ENCODE data around the gene SCYL1. TPM values are rescaled to one million over a fixed set of nuclear protein-coding genes. Genes with fewer than 3 reads are reported as not detected.
A peak's percentile ranks its signal among the peaks of the same experiment; 100 is the strongest.

The SCYL1 gene
- total RNA-seq (2022) = 47.8 and 53.6 TPM in 2 replicates
- percentile 53 among the genes with signal in this experiment for Bru-seq, nascent RNA
- percentile 76 among the genes with signal in this experiment for BruChase-seq, experiment 1, labeled RNA remaining after a 6-hour chase
- percentile 68 among the genes with signal in this experiment for BruChase-seq, experiment 2, labeled RNA remaining after a 2-hour chase
- long read RNA-seq, transcript SCYL1-201 (18 exons, 2,642 nt) = major isoform, 28 of 96 reads
- long read RNA-seq, transcript SCYL1-203 (18 exons, 2,583 nt) = minor isoform, 15 of 96 reads
- long read RNA-seq, partial matches to known transcripts = 29 of 96 reads
- long read RNA-seq, other reads (novel, unspliced or antisense) = 19 of 96 reads

DNA sequence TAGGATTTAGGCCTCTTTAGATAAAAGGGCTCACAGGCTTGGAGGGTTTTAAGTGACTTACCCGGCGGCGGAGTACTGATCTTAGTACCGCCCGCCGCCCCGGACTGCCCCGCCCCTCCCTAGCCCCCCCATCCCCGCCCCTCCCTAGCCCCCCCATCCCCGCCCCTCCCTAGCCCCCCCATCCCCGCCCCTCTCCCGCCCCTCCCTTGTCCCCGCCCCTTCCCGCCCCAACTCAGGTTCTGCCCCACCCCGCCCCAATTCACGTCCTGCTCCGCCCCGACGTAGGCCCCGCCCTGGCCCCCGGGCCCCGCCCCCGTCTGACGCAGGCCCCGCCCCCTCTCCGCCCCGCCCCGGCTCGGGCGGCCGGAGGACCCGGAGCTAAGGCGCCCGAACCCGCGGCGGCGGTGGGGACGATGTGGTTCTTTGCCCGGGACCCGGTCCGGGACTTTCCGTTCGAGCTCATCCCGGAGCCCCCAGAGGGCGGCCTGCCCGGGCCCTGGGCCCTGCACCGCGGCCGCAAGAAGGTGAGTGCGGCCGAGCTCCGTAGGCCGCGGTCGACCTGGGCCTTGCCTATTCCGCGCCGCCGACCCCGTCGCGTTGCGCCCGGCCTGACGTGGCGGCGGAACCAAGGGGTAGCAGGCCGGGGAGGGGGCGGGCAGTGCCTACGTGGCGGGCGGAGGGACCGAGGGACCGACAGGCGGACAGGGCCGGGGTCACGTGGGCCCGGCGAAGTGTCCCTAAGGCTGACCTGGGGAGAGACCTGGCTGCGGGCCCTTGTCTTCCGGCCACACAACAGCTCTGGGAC is at the start of gene SCYL1:
TSS of gene SCYL1 (plus strand) at position 343 of the 805 bp plus-strand sequence. CDS start at position 414, 71 bp downstream.
- H3K4me3 Mint-ChIP-seq (ENCODE audit: low read depth, unreplicated experiment) = peak within 1 kb of the TSS; percentile 69
- H3K27ac Mint-ChIP-seq (ENCODE audit: unreplicated experiment) = peak within 1 kb of the TSS; percentile 21
- peaks cover 23% of the 10 kb centered on the region for H3K36me3 Mint-ChIP-seq (ENCODE audit: insufficient read depth, unreplicated experiment)
- peaks cover 3% of the 10 kb centered on the region for H3K9me3 Mint-ChIP-seq (ENCODE audit: low read depth, unreplicated experiment)
- no peaks in the 10 kb centered on the region for H3K27me3 Mint-ChIP-seq (ENCODE audit: unreplicated experiment)
- intact Hi-C loops (cut with micrococcal nuclease; ENCODE audit: unreplicated experiment) = no loop called here
- peaks cover 32% of the 10 kb centered on the region for H3K4me1 Mint-ChIP-seq (ENCODE audit: low read depth, unreplicated experiment)
- TF ChIP-seq, protein P1, sequence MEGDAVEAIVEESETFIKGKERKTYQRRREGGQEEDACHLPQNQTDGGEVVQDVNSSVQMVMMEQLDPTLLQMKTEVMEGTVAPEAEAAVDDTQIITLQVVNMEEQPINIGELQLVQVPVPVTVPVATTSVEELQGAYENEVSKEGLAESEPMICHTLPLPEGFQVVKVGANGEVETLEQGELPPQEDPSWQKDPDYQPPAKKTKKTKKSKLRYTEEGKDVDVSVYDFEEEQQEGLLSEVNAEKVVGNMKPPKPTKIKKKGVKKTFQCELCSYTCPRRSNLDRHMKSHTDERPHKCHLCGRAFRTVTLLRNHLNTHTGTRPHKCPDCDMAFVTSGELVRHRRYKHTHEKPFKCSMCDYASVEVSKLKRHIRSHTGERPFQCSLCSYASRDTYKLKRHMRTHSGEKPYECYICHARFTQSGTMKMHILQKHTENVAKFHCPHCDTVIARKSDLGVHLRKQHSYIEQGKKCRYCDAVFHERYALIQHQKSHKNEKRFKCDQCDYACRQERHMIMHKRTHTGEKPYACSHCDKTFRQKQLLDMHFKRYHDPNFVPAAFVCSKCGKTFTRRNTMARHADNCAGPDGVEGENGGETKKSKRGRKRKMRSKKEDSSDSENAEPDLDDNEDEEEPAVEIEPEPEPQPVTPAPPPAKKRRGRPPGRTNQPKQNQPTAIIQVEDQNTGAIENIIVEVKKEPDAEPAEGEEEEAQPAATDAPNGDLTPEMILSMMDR (IDR thresholded peaks at IDR 0.05; ENCODE audit: unreplicated experiment) = no peak
- peak; percentile 75 for DNase-seq
- no TSS peak for BruUV-seq (replicated peaks)
- CTCF ChIA-PET = interaction anchor here (0.6 to 1.1 kb wide), 8 partner anchors 14 to 245 kb away, joined by 3 read pairs; no protein-coding TSS in a partner anchor

DNA sequence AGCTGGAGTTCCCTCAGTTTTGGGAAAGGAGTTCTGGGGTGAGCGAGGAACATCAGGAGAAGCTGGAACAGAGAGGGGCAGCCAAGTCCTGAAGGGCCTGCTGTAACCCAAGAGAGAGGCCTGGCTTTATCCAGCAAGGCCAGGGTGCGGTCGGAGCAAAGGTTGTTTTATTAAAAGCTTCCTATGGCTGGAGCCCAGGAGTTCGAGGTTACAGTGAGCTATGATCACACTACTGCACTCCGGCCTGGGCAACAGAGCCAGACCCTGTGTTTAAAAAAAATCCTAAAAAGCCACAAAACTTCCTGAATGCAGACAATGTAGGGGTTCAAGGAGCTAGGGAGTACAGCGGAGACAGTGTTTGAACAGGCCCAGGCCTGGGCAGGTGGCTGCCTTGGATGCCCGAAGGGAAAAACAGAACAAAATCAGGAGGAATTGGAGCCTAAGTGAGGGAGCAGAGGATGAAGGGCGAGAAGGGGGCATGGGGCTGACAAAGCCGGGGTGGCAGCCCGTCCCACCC is 48.2 kb upstream of the SCYL1 start:
- Mint-ChIP-seq H3K9me3 (ENCODE audit: low read depth, unreplicated experiment) (no peaks in the 10 kb centered on the region), H3K36me3 (ENCODE audit: insufficient read depth, unreplicated experiment) (peaks cover 39% of the 10 kb centered on the region), H3K4me1 (ENCODE audit: low read depth, unreplicated experiment) (peaks cover 48% of the 10 kb centered on the region), H3K27me3 (ENCODE audit: unreplicated experiment) (no peaks in the 10 kb centered on the region), H3K4me3 (ENCODE audit: low read depth, unreplicated experiment) (peak overlapping the region; percentile 89), H3K27ac (ENCODE audit: unreplicated experiment) (peak overlapping the region; percentile 98)
- TSS peak; percentile 93 for BruUV-seq (replicated peaks)
- CTCF ChIA-PET = interaction anchor here (0.6 to 2.8 kb wide), 3 partner anchors 15 to 32 kb away, joined by 5 to 12 read pairs (median 7); no protein-coding TSS in a partner anchor
- no peak for DNase-seq
- TF ChIP-seq, protein P1 (IDR thresholded peaks at IDR 0.05; ENCODE audit: unreplicated experiment) = no peak
- intact Hi-C loops (cut with micrococcal nuclease; ENCODE audit: unreplicated experiment) = no loop called here

DNA sequence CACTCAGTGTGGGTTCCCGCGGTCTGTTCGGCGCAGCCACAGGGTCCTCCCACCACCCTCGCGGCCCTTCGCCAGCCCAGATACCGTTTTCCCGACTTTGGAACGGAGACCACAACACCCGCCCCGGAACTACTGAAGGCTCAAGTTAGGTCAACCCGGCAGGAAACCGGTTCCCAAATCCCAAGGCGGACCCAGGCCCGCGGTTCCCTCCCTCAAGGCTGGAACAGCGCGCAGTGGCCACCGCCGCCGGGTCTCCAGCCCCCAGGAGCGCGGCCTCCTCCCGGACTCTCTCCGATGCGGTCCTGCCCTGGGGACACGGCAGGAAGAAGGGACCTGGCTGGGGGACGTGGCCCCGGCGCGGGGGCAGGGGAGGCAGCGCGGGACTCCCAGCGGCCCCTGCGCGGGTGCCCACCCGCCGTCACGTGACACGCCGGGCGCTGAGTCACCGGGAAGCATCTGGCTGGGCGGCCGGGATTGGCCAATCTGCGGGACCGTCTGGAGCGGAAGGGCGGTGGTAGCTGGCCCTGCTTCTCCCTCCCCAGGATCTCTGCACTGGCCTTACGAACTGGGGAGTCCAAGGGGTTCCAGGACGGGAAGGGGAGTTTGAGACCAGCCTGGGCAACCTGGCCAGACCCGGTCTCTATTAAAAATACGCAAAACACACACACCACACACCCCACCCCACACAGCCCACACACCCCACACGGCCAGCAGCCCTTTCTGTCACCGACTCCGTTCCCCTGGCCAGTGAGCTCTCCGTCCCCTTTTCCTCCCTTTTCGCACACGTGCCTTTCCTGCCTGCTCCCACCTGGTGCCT is 47.5 kb upstream of the SCYL1 start:
- Mint-ChIP-seq H3K27ac (ENCODE audit: unreplicated experiment) (peak overlapping the region; percentile 98), H3K9me3 (ENCODE audit: low read depth, unreplicated experiment) (no peaks in the 10 kb centered on the region), H3K36me3 (ENCODE audit: insufficient read depth, unreplicated experiment) (peaks cover 33% of the 10 kb centered on the region), H3K4me1 (ENCODE audit: low read depth, unreplicated experiment) (peaks cover 48% of the 10 kb centered on the region), H3K27me3 (ENCODE audit: unreplicated experiment) (no peaks in the 10 kb centered on the region), H3K4me3 (ENCODE audit: low read depth, unreplicated experiment) (peak overlapping the region; percentile 89)
- intact Hi-C loops (cut with micrococcal nuclease; ENCODE audit: unreplicated experiment) = no loop called here
- no TSS peak for BruUV-seq (replicated peaks)
- CTCF ChIA-PET = interaction anchor here (0.8 to 3.5 kb wide), 9 partner anchors 8 to 96 kb away, joined by 3 to 41 read pairs (median 7); partner anchors contain the start of gene MALAT1
- peak; percentile 98 for DNase-seq
- TF ChIP-seq, protein P1 (IDR thresholded peaks at IDR 0.05; ENCODE audit: unreplicated experiment) = no peak
